Middle frontal gyrus (tissue), 1 donor: ENCODE measurements around the gene PTPN3.
"Not testable (repeated sequence)": the region's sequence is repeated elsewhere in the genome, so short reads cannot be mapped to it uniquely, and the experiment has no call there.

Source experiments
- DNase-seq: peaks from one replicate; pipeline ENCODE4 v3.0.0-alpha.2; 2015; ENCODE audit warnings: low spot score; ENCODE audit errors: extremely low spot score

PTPN3 gene

GRCh38 chr9:109399258-109399767 is 98.8 kb downstream of the PTPN3 start:
- DNase-seq: no peak

DNA sequence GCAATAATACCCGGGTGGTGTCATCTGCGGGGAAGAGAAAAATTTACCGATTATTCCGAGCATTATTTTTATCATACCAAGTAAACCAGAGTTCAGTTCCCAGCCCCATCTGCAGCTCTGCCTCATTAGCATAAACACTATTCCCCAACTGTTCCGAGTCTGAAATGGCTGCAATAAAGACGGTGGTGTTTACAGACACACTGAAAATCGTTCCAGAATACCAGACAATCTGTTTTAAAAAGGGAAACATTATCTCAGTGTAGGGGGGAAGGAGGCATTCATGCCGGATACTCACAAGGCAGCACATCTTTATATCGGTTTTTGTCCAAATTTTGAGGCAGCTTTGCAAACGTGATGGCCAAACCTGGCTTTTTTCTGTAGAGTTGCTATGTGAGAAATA is 106.9 kb downstream of the PTPN3 start:
- no peak for DNase-seq

DNA sequence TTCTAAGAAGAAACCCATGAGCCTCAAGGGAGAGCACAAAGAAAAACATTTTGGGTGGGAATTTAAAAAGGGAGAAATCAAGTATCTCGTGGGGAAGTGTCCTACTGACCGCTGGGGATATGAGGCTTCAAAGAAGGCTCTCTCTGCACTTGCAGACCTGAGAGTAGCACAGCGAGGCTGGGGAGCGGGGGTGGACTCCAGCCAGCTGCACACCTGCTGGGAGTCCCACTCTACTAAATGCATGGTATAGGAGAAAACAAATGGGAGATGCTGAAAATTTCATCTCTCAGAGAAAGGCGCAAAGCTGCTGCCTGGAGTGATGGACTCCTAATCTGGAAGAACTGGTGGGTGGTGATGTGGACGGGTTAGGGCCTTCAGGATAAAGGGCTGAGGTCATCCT is 110.3 kb downstream of the PTPN3 start:
- DNase-seq: no peak

DNA sequence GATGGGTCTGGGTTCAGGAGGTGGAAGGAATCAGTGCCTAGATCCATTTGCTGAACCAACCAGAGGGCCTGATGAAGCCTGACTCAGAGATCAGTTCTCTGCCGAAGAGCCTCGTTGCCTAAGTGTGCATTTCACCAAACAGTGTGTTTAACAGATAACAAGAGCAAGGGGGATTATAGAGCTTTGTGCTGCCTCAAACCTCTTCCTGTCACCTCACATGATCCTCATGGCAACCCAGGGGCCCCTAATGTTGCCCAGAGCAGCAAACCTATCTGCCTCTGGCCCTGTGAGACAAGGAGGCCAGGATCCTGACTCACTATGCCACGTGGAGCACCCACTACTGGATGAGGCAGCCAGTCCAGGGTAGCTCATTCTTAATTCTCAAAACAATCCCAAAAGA is 110.9 kb downstream of the PTPN3 start:
- DNase-seq: no peak

DNA sequence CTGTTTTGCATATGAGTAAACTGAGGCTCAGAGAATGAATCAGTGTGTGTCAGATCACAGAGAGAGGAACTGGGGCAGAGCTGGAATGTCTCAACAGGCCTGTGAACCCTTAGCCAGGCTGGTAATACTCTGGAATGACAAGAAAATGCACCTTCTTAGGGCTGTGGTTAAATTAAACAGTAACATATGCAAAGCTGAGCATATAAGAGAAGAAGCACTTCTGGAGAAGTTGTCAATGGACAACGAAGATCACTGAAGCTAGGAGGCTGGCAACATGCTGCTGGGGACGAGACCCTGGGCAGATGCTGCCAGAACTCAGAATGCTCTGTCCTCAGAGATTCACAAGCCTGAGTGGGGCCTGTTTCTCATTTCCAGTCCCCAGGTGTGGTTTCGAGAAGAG is 112.6 kb downstream of the PTPN3 start:
- no peak for DNase-seq

DNA sequence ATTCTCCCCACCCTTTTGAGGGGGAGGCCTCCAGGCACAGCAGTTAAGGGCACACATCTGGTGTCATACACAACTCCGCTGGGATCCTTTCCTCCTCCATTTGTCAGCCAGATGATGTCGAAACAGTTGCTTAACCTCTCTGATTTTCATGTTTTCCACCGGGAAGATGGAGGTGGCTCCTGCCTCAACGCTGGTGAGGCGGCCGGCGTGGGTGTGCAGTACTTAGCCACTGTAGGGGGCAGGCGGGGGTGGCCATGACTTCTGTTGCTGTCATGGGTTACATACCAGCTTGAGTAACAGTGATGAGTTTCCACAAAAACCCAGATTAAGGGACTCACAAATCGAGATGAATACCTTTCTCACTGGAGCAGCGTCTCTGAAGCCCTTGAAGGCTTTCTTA is 114.2 kb downstream of the PTPN3 start:
- DNase-seq: no peak

DNA sequence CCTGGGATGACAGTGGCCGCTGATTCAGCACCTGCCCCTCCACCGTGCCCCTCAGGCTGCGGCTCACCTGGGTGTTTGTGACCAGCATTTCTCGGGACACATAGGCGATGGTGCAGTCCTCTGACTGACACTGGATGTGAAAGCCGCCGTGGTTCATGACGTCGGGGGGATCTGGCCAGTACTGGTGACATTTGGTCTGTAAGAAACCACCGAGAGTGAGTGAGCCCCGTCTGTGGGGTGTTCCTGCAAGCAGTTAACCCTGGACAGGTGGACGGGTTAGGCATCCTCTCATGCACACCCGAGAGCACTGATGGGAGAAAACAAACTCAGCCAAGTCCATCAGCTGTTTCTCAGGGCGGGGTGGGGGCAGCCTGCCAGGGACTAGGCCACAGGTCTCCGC is 114.8 kb downstream of the PTPN3 start:
- no peak for DNase-seq

DNA sequence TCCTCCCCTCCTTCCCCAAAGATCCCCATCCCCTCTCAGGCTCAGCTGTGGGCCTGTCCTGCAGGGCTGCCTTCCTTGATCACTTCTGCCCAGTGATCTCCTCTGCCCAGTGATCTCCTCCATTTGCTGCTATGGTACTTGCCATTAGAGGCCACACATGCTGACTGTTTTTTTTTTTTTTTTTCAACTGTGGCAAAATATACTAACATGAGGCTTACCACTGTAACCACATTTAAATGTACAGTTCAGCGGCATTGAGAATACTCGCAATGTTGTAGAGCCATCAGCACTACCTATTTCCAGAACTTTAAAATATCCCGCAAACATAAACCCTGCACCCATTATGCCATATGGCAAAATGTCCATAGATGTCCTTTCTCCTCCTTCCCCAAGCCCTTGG is 115.5 kb downstream of the PTPN3 start:
- no peak for DNase-seq

GRCh38 chr9:109382182-109382581 is 115.9 kb downstream of the PTPN3 start:
- no peak for DNase-seq

- no peak for DNase-seq
Measured at GRCh38 chr9:109381011-109381729, 116.9 kb downstream of the PTPN3 start.

GRCh38 chr9:109379513-109379912 is 118.6 kb downstream of the PTPN3 start:
- DNase-seq: no peak

DNA sequence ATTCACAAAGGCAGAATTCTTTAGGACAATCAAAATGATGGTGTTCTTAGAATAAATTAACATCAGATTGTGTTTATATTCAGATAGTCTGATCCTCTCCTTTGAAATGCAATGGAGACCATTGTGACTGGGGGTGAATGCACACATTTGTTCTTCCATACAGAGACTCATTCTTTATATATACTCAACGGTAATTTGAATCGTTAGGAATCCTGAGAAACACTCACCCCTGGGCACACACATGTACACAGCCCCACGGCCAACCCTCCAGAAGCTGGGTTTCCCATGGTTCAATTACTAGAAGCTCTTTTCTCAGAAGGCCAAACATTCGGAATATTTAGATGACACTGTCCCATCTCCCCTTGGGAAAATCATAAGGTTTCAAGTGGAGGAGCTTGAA is 119.8 kb downstream of the PTPN3 start:
- no peak for DNase-seq

GRCh38 chr9:109372246-109372645 is 125.9 kb downstream of the PTPN3 start:
- no peak for DNase-seq

DNA sequence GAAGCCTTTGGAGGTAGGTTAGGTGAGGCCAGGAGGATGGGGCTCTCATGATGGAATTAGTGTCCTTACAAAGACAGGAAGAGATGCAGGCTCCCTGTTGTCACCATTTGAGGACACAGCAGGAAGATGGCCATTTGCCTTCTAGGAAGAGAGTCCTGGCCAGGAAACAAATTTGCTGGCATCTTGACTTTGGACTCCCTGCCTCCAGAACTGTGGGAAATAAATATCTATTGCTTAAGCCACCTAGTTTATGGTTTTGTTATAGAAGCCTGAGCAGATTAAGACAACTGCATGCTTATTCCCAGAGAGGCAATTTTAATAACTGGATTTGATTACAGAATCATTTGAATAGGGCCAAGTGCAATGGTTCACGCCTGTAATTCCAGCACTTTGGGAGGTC is 126.7 kb downstream of the PTPN3 start:
- no peak for DNase-seq

DNA sequence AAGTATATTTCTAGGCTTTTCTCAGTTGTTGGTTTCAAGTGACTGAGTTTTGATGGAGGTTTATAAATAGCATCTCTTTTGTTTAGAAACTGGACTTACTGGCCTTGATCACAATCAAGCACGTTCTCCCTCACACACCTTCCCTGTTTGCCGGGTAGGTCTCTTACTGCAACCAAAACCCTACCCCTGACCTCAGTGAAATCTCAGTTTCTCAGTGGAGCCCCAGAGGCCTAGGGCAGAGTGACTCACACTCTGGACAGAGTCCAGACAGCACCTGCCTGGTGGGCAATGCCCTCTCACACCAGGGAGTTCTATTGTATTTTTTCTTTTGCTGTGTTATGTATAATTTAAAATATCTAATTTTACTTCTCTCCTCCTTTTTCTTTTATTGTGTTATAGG is 128.8 kb downstream of the PTPN3 start:
- DNase-seq: no peak

DNA sequence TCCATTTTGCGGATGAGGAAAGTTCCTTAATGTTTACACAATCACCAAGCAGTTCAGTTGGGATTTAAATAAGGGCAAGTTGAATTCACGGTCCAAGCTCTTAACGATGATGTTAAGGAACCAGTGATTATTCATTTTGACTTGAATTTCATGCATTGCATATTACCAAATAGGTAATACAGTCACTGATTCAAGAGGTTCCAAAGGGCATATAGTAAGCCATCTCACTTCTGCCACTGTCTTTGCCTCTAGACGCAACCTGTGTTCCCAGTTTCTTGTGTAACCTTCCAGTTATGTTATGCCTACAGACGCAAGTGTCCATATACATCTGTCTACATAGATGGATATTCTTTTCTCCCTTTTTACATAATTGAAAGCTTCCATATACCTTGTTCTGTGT is 137.3 kb downstream of the PTPN3 start:
- no peak for DNase-seq

- DNase-seq: not testable (repeated sequence)
Measured at GRCh38 chr9:109358968-109359603, 139.0 kb downstream of the PTPN3 start.

- no peak for DNase-seq
Measured at GRCh38 chr9:109355564-109356297, 142.4 kb downstream of the PTPN3 start.

- DNase-seq: no peak
Measured at GRCh38 chr9:109354190-109354589, 143.9 kb downstream of the PTPN3 start.

DNA sequence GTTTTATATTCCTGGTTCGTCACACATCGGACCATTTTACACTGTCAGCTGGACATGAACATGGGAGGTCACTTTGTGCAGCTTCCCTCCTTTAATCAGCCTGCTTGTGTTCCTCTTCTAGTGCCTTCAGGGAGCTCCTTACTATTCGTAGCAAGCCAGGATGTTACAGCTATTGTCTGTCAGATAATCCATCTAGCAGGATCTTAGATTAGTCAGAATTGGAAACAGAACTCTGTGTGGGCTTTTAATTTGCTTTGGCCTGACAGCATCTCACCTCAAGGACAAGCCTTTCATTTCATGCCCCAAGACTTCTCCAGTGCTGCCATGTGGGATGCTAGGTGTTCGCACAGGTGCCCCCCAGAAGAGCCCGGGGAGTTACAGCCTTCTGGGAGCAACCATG is 147.1 kb downstream of the PTPN3 start:
- no peak for DNase-seq

- peak; percentile 38 for DNase-seq
Measured at GRCh38 chr9:109349421-109349846, 148.7 kb downstream of the PTPN3 start.

- no peak for DNase-seq
Measured at GRCh38 chr9:109346904-109347303, 151.2 kb downstream of the PTPN3 start.
